Measurements from ENCODE around the gene KIAA0825.

DNA sequence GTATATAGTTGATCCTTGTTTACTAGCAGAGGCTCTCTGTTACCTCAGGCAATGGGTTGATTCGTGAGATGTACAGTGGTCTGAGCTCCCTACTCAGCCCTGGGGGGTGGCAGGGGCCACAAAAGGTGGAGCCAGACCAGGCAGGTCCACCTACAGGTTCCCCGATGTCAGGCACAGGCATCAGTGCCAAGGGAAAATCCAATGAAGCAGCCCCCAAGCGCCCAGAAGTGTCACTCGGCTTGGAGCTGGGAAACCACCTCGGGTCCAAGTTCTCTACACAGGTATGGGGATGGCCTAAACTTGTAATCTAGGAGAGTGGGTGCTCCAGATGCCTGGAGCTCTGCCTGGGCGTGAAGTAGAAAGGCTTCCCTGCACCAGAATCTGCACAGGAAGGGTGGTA, 188.8 kb downstream of the KIAA0825 start:
- TF ChIP-seq, protein P1, sequence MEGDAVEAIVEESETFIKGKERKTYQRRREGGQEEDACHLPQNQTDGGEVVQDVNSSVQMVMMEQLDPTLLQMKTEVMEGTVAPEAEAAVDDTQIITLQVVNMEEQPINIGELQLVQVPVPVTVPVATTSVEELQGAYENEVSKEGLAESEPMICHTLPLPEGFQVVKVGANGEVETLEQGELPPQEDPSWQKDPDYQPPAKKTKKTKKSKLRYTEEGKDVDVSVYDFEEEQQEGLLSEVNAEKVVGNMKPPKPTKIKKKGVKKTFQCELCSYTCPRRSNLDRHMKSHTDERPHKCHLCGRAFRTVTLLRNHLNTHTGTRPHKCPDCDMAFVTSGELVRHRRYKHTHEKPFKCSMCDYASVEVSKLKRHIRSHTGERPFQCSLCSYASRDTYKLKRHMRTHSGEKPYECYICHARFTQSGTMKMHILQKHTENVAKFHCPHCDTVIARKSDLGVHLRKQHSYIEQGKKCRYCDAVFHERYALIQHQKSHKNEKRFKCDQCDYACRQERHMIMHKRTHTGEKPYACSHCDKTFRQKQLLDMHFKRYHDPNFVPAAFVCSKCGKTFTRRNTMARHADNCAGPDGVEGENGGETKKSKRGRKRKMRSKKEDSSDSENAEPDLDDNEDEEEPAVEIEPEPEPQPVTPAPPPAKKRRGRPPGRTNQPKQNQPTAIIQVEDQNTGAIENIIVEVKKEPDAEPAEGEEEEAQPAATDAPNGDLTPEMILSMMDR (IDR thresholded peaks at IDR 0.05; ENCODE audit: low read depth, low read length), result no peak
- TF ChIP-seq EZH2phosphoT487 (IDR thresholded peaks at IDR 0.05; ENCODE audit: low read depth), result no peak
